Smooth muscle cell of the brain vasculature (primary cell): ENCODE data around the gene HOXB13.
"Not testable (repeated sequence)": the region's sequence is repeated elsewhere in the genome, so short reads cannot be mapped to it uniquely, and the experiment has no call there.

ENCODE experiments used
- DNase-seq: peaks from one replicate; pipeline ENCODE4 v3.0.0-alpha.2; 2012; ENCODE audit warnings: low read depth, low spot score

The HOXB13 gene

DNA sequence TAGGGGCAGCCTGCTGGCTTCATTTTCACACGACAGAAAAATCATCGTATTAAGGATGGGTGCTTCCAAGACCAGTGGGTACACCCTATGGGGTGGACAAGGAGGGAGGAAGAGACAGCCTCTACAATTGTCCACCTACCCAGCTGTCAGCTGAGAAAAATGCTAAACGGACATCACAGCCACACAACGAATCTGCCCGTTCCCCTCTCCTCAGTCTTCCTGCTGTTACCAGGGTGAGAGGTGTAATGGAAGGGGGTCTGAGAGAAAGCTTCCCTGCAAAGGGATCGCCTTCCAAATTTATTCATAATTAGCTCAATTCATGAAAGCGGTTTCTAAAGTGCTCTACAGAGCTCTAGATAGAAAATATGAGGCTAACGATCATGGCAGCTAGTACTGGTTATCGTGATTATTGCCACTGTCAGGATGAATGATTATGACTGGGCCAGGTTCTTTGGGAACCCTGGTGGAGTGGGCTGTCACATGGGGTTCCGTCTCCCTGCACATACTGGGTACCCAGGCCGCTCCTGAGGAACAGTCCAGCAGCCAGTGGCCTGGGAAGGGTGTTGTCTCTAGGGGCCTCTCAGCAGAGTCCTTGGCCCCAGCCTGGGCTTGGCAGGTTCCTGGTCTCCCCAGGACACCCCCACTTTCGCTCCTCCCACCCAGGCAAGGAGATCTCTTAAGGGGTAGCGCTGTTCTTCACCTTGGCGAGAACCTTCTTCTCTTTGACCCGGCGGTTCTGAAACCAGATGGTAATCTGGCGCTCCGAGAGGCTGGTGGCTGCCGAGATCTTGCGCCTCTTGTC is 2.2 kb downstream of the HOXB13 start:
- no peak for DNase-seq

DNA sequence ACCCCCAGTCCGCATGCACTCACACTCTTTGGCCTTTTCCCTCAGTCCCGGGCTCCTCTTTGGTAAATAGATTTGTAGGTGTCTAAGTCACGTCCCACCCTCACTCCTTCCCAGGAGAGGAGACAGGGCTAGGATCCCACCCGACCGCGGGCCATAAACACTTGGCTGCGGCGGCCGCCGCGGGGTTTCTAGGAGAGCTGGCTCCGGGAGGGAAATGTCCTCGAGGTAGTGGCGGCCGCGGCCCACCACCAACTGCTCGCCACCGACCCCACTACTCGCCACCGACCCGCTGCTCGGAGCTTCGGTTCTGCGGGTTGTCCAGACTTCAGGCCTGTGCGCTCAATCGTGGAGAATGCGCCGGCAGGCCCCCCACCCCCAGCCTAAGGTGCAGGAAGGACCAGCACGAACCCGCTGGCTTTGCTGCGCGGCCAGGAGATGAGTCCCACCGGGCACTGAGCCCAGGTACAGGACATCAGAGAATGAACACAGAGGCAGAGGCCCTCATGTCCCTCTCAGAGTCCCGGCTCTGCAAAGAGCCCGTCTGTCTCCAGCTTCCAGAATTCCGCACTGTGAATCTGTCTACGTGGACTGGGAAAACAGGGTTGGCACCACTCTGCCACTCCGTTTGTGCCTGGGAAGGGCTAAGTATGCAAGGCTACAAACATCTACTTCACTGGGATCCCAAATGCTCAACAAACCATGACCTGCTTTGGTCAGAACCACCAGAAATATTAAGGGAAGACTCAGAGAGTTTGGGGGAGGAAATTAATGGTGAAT is 3.1 kb downstream of the HOXB13 start:
- no peak for DNase-seq

DNA sequence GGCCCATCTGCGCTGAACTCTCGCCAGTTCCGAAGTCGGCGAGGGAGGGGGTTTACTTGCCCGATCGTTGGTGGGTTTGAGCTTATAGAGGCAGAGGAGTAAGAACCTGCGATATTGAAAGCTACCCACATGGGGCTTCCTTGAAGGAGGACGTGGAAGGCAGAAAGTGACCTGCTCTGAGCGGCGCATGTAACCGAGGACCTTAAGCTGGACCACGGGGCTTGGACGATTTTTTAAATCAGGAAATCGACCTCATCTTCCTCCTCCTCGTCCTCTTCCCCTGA is 3.6 kb downstream of the HOXB13 start:
- no peak for DNase-seq

DNA sequence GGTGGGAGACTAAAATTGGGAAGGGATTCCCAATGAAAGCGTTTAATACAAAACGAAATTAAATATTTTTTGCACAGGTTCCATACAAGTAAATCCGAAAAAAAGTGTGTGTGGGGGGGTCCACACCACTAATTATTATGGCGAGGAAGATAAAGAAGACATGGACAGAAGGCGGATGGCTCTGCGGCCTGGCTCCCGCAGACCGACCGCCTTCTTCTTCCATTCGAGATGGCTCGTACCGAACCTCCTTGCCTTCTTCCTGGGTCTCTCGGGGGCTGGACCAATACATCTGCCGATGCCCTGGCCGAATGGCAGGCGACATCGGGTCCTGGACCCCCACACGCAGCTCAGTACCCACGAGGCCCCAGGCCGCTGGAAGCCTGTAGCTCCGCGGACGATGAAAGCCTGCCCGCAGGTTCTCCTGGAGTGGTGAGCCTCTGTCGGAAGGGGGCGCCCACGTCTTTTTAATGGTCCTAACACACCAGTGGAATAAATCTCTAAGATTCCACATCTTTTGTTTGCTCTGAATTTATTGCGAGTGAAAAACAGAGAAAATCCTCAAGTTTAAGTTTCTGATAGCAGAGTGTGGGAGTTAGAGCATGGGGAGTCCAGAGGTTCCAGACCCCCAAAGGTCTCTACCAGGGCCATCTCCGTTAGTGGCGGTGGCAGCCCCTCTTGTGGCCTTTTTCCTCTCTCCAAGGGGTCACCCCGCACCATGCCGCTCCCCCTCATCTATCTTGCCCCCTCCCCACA is 4.1 kb downstream of the HOXB13 start:
- peak; percentile 17 for DNase-seq

DNA sequence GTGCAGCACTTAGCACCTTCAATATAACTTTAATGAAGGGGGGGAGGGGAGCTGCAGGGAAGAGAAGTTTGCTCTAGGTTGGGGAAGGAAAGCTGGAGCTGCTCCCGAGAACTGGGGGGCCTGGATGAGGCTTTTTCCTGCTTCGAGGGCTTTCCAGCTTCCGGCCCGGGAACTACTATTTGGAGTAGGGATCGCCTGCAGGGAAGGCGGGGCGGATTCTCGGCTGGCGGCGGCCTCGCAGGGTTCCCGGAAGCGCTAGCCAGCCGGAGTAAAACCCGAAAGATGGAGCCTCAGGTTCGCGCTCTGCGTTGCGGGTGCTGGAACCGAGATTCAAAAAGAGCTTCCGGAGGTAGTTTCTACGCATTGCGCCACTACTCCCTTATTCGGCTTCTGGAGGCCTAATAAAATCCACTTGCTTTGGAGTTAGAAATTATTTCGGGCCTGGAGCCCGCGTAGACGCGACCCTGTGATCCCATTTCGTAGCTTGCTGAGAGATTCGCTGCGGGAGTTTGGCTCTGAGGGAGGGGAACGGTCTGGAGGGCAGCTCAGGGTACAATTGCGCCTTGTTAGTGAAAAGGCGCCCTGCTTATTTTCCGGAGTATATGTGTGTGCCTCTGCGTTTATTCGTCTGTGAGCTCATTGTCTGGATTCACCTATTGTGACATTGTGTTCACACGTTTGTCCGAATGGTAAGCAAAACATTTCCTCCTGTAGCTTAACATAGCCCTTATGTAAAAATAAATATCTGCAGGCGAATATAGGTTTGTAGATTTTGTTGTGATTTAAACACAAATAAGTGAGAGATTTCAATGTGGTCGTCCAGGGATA is 4.9 kb downstream of the HOXB13 start:
- no peak for DNase-seq

DNA sequence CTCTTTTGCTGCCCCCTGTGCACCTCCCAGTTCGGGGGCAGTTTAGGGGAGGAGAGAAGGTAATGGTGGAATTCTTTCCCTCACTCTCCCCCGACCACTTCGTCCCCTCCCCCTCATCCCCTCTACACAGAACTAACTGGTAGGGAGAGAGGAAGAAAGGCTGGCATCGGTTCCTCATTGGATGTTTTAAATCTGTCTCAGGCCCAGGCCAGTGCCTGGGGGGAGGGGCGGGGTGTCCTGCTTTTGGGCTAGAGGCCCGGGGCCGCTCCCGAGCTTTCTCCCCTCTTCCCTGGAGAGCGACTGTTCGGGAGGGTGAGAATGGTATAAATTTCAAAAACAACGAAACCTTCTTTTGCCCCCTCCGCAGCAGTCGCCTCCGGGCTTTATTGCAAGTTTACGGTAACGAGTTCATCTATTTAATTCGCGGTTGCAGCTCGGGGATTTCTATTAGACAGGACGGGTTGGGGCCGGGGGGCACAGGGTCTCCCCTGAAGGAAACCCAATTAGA is 5.6 kb downstream of the HOXB13 start, which contains the start of gene PRAC2:
PRAC2 (plus strand) TSS at position 271 of the 508 bp plus-strand sequence. CDS start 1,226 bp downstream, outside the sequence.
- DNase-seq: no peak

DNA sequence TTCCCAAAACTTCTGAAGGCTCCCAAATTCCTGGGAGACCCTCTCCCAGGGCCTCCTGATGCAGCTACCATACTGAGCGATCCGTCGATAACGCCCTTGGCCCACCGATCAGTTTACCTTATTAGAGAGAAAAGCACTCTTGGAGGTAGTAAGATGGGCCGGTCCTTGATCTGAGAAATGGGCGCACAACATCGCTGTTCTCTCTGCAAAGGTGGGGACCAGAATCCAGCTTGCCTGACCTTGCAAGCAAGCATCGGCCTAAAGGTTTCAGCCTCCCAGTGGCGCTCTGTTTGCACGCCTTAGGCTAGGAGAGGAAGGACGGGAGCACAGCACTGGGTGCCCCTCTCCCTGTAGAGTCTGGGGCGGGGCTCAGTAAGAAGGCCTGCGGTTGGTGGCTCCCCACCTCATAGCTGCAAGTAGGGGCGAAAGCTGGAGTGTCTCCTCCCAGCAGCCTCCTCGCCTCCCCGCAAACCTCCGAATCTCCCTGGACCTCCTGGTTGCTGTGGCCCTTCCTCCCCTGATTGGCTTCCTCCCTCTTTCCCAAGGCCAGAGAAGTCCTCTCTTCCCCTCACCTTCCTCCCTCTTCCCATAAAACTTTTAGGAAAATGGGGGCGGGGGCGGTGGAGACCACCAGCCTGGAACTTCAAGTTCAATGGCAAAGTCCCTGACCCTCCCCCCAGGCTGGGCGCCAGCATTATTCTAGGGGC is 6.2 kb downstream of the HOXB13 start, which contains the start of gene PRAC1:
PRAC1 (minus strand) TSS at position 318 of the 707 bp plus-strand sequence; CDS start at position 192, 126 bp downstream.
- DNase-seq: no peak

DNA sequence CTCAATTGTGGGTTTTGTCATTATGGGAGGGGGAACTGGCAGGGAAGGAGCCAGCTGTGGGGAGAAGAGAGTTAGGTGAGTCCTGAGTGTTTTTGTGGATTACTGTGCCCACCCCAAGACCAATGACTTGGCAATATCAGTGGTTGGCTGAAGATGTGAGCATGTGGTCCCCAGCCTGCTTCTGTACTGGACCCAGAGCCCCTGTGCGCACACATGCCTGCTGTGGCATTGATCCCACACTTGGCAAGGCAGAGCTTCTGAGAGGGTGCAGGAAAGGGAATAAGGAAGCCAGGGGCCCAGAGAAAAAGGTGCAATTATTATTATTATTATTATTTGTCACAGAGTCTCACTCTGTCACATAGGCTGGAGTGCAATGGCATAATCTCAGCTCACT is 7.5 kb downstream of the HOXB13 start:
- DNase-seq: no peak

DNA sequence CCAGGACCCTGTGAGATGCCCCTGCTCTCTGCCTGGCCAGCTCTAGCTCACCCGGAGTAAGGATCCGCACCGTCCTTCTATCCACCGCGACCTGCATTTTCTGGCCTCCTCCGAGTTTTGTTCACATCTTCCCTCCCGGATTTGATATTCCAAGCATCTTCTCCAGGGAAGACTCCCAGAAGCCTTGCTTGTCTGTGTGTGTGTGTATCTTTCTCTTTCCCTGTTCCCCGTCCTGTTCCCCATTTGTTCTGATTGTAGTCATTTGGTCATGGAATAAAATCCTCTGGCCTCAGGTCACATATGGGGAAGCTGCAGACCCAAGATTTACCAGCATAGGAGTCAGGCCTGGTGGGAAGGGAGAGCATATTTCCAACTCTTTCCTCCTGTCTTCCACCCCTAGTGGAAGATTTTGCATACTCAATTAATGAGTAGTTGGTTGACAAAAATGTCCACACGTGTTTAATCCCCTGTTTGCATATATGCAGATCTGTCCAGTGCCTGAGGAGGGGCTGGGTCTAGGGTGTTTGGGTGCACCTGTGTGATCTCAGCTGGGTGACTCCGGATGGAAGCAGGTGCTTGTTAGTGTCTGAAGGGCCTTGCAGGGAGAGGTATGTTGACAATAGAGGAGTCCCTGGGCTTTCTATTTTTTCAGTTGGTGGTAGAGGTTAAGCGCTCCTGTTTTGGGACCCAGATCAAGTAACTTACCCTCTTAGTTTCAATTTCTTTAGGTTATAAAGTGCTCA is 8.1 kb downstream of the HOXB13 start:
- no peak for DNase-seq

DNA sequence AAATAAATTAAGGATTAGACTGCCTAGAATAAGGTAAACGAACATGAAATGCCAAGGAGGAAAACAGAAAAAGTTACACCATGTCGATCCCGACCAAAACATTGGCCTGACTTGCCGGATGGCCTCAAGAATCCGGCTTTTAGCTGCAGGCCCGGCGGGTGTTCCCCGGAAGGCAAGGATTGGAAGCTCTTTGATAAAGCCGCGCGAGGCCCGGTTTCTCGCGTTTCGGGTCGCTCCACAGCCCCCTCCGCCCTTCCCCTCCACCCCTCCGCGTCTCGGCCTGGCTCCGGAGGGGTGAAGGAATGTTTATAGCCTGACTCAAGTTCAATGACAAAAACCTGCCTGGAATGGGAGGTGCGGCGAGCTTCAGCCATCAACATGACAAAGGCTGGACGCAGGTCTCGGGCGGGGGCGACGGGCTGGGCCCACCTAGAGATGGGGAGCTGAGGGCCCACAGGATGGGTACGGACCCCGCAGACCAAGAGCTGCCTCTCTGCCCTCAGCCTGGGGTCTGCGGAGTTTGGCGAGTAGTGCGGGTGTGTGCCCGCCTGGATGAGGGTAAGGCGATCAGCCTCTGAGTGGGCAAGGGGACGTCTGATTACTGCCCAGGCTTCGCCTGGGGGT is 8.8 kb downstream of the HOXB13 start:
- DNase-seq: no peak

DNA sequence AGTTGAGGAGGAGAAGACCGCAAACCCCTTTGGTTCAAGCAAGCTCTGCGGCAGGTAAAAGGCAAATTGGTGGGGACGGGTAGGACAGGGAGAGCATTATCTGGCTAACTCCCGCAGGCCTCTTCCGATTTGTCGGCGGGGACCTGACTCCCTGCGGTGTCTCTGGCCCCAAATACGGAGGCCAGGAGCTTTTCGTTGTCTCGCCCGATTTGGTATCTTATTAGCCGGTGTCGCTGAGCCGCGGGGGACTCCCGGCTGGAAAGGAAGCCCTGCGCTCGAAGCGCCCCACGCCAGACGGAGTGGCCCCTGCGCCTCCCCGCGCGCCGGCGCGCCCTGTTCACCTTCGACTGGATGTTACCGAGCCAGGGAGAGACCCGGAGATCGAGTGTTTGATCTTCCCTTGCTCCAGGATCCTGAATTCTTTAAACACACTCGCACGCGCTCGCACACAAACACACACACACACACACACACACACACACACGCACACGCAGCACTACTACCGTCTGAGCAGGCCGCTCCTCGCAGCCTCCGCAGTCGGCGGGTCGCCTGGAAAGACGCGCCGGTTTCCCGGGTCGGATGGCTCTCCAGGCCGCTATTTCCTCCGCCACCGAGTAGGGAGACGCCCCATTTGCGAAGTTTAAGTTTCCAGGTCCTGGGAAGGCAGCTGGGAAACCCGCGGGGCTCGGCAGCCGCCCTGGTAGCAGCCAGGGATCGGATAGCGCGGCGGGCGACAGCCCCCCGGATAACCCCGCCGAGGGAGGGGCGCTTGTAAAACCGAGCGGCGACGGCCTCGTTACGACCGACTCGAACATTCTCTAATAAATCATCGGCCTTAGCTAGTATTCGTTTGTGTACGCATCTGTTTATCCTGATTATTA is 9.5 kb downstream of the HOXB13 start:
- DNase-seq: no peak

DNA sequence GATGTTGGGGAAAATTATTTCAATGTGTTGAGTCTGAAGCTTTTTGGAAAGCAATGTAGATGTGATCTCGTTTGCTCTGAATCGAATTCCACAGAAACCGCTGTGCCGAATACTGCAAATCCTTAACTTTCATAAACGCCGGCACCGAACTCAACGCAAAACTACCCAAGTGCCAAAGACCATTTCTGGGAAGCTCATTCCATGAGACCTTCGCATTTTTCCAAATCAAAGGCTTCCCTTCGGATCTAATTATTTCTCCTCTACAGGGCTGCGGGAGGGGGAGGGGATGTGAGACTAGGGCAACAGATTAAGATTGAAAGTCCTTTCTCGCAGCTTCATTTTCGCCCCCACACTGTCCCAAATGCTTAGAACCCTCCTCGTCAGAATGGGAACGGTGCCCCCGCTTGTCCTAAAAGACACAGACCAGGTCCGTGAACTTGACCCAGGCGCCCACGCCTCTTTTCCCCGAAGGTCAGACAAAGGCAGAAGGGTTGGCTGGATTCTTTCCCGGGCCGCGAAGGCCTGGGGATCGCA is 10.3 kb downstream of the HOXB13 start:
- DNase-seq: no peak

DNA sequence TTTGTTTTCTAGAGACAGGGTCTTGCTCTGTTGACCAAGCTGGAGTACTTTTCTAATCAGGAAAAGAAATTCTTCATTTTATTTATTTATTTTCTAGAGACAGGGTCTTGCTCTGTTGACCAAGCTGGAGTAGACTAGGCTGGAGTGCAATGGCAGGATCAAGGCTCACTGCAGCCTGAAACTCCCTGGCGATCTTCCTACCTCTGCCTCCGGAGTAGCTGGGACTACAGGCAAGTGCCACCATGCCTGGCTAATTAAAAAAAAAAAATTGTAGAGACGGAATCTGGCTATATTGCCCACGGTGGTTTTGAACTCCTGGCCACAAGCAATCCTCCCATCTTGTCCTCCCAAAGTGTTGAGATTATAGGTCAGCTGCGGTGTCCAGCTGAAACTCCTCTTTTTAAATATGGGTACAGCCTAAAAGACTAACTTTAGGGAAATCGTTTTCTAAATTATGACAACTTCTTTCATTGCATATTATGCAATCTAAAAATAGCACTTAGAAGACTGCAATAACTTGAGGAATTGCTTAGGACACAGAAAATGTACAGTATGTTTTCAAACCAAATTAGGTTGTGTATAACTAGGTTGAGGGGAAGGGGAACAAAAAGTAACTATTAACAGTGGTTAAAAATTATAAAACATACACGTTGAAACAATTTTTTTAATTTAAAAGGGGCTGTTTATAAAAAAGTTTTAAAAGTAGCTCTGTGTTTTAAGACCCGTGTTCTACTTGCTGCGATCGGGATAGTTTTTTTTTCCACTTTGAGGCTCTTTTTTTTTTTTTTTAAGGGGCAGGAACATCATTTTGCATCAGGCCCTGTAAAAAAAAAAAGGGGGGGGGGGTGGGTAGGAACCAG is 11.0 kb downstream of the HOXB13 start:
- DNase-seq: no peak

DNA sequence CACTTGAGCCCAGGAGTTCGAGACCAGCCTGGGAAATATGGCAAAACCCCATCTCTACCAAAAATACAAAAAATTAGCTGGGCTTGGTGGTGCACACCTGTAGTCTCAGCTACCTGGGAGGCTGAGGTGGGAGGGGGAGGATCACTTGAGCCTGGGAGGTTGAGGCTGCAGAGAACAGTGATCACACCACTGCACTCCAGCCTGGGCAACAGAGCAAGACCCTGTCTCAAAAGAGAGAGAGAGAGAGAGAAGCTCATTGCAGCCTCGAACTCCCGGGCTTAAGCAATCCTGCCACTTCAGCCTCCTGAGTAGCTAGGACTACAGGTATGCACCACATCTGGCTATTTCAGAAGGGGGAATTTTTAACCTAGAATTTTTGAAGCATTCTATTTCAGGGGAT is 12.0 kb downstream of the HOXB13 start:
- not testable (repeated sequence) for DNase-seq

DNA sequence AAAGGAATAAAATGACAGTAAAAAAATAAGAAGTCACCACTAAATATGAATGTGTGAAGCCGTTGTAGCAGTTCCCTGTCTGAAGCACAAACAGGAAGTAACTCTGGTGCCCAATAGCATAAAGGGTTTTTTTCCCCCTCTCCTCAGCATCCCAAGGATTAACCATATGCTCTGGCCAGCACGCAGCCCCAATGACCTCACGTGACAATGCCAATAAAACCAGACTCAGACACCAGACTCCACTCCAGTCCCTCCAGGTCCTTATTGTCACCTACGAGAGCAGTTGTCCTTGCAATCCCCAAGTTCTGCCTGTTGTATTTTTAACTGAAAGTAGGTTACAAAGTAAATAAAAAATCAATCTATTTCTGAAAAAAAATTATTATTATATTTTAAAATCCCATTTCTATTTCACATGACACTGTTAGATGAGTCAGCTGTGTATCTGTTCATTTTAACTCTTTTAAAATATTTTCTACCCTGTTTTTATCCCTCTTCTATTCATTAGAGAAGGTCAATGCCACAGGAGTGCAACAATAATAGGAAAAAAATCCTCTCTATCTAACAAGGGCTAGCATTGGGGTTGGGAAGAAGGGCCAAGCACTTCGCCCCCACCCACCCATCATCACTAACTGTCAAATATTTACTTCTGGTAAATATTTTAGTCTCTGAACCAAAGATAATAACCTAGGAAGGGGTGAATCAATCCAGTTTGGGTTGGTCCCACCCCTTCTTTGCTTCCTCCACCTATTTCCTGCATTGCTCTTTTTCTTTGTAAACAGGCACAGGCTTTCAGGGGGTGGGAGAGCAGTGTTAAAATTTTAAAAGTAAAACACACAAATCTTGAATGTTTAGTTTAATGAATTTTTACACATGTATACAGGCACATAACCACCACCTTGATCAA is 12.8 kb downstream of the HOXB13 start:
- DNase-seq: no peak

DNA sequence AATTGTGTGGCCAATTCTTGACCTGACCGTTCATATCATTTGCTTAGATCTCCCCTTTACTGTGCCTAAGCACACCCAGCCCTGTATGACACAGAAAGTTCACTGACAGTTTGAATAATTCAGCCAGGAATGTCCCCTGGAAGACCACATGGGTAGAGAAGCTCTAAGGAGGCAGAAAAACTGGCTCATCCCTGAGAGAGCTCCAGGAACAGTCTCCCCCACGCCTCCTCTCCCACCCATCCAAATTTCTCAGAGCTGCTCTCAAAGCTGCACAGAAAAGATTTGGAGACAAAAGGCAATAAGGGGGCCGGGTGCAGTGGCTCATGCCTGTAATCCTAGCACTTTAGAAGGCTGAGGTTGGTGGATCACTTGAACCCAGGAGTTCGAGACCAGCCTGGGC is 17.4 kb downstream of the HOXB13 start:
- no peak for DNase-seq
